ENCODE data around the gene CDA.

Gene CDA

DNA sequence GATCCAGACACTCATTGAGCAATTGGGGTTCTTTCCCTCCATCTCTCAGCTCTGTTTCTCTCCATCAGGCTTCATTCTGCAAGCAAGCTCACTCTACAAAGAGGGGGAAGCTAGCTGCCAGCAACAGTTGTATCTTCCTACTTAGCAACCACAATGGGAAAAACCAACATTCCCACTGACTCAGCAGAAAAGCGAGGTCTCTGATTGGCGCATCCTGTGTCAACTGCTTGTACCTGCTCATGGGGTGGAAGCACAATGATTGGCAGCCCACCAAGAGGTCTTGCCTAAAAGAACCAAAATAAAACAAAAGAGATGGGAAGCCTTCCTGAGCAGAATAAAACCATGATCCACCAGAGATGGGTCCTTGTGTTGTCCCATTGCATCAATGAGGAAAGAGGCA lies 4.0 kb upstream of the CDA start:
- 45 to 61% methylated on average over 2 of the region's 2 CpGs for WGBS, 2 experiments
- no peak overlapping the region for H3K27ac ChIP-seq (ENCODE audit: insufficient read depth, low read depth, low read length, poor library complexity, severe bottlenecking)
- peaks cover 11% of the 10 kb centered on the region for H3K4me1 ChIP-seq (ENCODE audit: control insufficient read depth, insufficient read depth, low read length)
- no peak overlapping the region for H3K4me3 ChIP-seq (ENCODE audit: insufficient read depth, low read depth, low read length)
- H3K36me3 ChIP-seq (ENCODE audit: control insufficient read depth, insufficient read depth, low read length): no peaks in the 10 kb centered on the region
- H3K9me3 ChIP-seq (ENCODE audit: control insufficient read depth, low read length): no peaks in the 10 kb centered on the region
- no peaks in the 10 kb centered on the region for H3K27me3 ChIP-seq (ENCODE audit: control insufficient read depth, insufficient read depth, low read length, poor library complexity, severe bottlenecking)

DNA sequence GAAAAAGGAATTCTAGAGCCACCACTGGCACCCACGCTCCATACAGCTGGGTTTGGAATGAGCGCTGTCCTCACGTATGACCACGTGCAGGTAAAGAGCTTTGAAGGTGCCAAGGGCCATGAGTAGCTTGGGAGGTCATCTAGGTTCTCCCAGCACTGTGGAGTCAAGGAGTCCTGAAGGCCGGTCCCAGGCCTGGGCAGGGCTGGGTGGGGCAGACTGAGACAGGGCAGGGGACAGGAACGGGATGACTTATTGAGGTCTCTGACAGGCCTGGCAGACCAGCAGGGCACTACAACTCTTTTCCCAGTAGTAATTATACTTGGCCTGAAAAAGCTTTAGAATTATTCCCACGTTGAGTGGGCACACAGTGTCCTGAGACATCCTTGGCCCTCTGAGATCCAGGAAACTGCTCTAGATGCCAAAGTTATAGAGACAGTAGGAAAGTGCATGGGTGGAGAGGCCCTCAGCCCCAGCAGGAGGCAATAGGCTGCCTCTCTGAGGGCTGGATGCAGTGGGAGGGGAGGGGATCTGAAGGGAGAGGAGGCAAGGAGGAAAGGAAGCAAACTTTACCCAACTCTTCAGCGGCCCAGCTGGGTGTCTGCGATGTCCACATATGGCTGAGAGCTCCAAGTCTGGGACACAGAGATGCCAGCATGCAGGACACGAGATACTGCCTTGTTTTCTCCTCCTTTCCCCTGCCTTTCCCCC lies 1.8 kb upstream of the CDA start:
- 74 to 79% methylated on average over 10 of the region's 10 CpGs for WGBS, 2 experiments

DNA sequence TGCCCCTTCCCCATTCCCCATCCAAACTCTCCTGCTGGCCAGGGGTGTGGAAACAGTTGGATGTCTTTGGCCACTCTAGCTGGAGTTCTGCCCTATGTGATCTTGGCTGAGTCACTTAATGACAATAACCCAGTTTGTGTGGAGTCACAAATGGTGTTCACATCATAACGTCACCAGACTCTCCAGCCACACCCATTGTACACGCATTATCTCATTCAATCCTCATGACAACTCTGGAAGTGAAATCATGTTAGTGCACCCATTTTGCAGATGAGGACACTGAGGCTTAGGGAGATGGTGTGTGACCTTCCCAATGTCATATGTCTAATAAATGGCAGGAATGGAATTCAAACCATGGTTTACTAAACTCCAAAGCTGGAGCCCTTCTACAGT lies 1.2 kb upstream of the CDA start:
- H3K9me3 ChIP-seq (ENCODE audit: control insufficient read depth, low read length): no peaks in the 10 kb centered on the region

More for the DNA sequence above, 1.8 kb upstream of the CDA start:
- Histone ChIP-seq H3K27ac (ENCODE audit: insufficient read depth, low read depth, low read length, poor library complexity, severe bottlenecking) (no peak overlapping the region), H3K27me3 (ENCODE audit: control insufficient read depth, insufficient read depth, low read length, poor library complexity, severe bottlenecking) (no peaks in the 10 kb centered on the region), H3K36me3 (ENCODE audit: control insufficient read depth, insufficient read depth, low read length) (no peaks in the 10 kb centered on the region), H3K4me1 (ENCODE audit: control insufficient read depth, insufficient read depth, low read length) (peaks cover 18% of the 10 kb centered on the region), H3K9me3 (ENCODE audit: control insufficient read depth, low read length) (no peaks in the 10 kb centered on the region), H3K4me3 (ENCODE audit: insufficient read depth, low read depth, low read length) (no peak overlapping the region)

DNA sequence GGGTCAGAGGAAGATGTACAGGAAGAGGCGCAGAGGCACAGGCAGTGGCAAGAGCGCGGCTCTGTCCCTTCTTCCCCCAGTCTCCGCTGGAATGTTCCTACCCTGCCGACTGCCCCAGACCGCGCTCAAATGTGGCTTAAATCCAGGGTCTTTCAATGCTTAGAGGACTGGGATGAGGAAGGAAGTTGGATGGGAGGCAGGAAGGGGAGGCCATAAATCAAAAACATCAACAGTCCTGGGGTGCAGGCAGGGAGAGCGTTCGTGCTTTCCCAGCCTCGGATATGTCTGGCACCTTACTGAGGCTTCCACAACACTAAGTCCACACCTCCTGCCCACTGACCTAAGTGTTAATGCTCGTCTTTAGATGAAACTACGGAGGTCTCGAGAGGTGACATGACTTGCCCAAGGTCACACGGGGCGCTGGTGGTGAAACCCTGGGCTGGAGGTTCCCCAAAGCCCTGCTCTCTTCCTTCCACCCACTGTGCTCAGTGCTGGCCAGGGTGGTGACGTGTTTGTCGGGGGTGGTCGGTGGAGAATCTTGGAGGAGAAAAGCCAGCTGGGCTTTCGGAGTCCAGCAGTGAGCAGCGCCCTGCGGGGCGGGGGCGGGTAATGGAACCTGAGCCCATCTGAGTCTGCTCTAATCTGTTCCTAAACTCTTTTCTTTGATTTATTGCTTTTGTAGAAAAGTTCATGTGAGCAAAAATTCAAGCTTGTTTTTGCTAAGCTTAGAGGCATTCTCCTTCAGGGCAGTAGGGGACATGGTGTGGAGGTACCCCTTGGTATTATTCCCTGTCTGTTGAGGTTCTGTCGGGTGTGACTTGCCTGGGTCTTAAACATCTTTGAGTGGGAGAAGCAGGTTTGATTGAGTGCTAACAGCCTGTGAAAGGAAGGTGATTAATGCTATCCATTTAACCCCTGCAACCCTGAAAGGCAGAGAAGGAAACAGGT lies 708 bp downstream of the CDA start:
- peaks cover 18% of the 10 kb centered on the region for H3K4me1 ChIP-seq (ENCODE audit: control insufficient read depth, insufficient read depth, low read length)
- 51 to 53% methylated on average over 24 of the region's 24 CpGs for WGBS, 2 experiments

More for the DNA sequence above, 1.2 kb upstream of the CDA start:
- Histone ChIP-seq H3K4me1 (ENCODE audit: control insufficient read depth, insufficient read depth, low read length) (peaks cover 18% of the 10 kb centered on the region), H3K27ac (ENCODE audit: insufficient read depth, low read depth, low read length, poor library complexity, severe bottlenecking) (no peak overlapping the region), H3K27me3 (ENCODE audit: control insufficient read depth, insufficient read depth, low read length, poor library complexity, severe bottlenecking) (no peaks in the 10 kb centered on the region), H3K36me3 (ENCODE audit: control insufficient read depth, insufficient read depth, low read length) (no peaks in the 10 kb centered on the region), H3K4me3 (ENCODE audit: insufficient read depth, low read depth, low read length) (no peak overlapping the region)
- 84 to 88% methylated on average over 2 of the region's 2 CpGs for WGBS, 2 experiments

DNA sequence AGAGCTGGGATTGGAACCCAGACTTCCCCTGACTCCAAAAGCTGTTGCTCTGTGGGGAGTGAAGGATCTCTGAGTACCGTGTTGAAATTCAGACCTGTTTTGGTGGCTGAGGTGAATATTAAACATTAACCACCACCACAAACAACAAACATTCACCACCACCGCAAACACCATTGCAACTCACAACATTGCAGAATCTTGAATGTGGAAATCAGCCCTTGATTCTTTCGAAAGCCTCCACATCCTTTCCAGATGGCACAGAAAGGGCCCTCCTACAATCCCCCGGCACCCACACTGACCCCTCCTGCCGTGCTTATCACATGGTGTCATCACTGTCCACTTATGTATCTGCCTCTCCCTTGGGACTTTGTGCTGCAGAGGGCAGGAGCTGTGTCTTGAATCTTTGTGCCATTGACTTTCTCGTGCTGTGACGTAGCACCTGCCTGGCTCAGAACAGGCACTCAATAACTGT lies 1.4 kb downstream of the CDA start:
- H3K27me3 ChIP-seq (ENCODE audit: control insufficient read depth, insufficient read depth, low read length, poor library complexity, severe bottlenecking): no peaks in the 10 kb centered on the region
- H3K36me3 ChIP-seq (ENCODE audit: control insufficient read depth, insufficient read depth, low read length): no peaks in the 10 kb centered on the region
- no peak overlapping the region for H3K27ac ChIP-seq (ENCODE audit: insufficient read depth, low read depth, low read length, poor library complexity, severe bottlenecking)
- WGBS, 2 experiments: 76 to 83% methylated on average over 6 to 7 of the region's 7 CpGs
- H3K9me3 ChIP-seq (ENCODE audit: control insufficient read depth, low read length): no peaks in the 10 kb centered on the region
- peaks cover 18% of the 10 kb centered on the region for H3K4me1 ChIP-seq (ENCODE audit: control insufficient read depth, insufficient read depth, low read length)
- H3K4me3 ChIP-seq (ENCODE audit: insufficient read depth, low read depth, low read length): no peak overlapping the region

More for the DNA sequence above, 708 bp downstream of the CDA start:
- H3K27me3 ChIP-seq (ENCODE audit: control insufficient read depth, insufficient read depth, low read length, poor library complexity, severe bottlenecking): no peaks in the 10 kb centered on the region
- H3K36me3 ChIP-seq (ENCODE audit: control insufficient read depth, insufficient read depth, low read length): no peaks in the 10 kb centered on the region
- H3K9me3 ChIP-seq (ENCODE audit: control insufficient read depth, low read length): no peaks in the 10 kb centered on the region
- H3K4me3 ChIP-seq (ENCODE audit: insufficient read depth, low read depth, low read length): no peak overlapping the region
- no peak overlapping the region for H3K27ac ChIP-seq (ENCODE audit: insufficient read depth, low read depth, low read length, poor library complexity, severe bottlenecking)

DNA sequence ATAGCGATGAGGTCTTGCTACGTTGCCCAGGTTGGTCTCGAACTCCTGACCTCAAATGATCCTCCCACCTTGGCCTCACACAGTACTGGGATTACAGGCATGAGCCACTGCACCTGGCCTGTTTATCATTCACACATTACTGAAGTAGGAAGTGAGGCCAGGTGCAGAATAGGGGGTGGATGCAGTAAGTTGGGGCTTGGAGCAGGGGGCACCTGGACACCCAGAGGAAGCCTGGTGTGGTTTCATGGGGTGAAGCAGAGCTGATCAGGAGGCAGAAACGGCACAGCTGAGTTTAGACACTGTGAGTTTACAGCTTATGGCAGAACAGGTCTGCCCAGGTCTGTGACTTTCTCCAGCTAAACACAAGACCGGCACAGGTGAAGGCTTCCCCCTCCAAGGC lies 4.9 kb downstream of the CDA start:
- H3K27ac ChIP-seq (ENCODE audit: insufficient read depth, low read depth, low read length, poor library complexity, severe bottlenecking): no peak overlapping the region
- H3K9me3 ChIP-seq (ENCODE audit: control insufficient read depth, low read length): no peaks in the 10 kb centered on the region
- WGBS, 2 experiments: 94% methylated on average over 5 of the region's 5 CpGs
- peaks cover 18% of the 10 kb centered on the region for H3K4me1 ChIP-seq (ENCODE audit: control insufficient read depth, insufficient read depth, low read length)
- H3K36me3 ChIP-seq (ENCODE audit: control insufficient read depth, insufficient read depth, low read length): no peaks in the 10 kb centered on the region
- H3K27me3 ChIP-seq (ENCODE audit: control insufficient read depth, insufficient read depth, low read length, poor library complexity, severe bottlenecking): no peaks in the 10 kb centered on the region
- no peak overlapping the region for H3K4me3 ChIP-seq (ENCODE audit: insufficient read depth, low read depth, low read length)

DNA sequence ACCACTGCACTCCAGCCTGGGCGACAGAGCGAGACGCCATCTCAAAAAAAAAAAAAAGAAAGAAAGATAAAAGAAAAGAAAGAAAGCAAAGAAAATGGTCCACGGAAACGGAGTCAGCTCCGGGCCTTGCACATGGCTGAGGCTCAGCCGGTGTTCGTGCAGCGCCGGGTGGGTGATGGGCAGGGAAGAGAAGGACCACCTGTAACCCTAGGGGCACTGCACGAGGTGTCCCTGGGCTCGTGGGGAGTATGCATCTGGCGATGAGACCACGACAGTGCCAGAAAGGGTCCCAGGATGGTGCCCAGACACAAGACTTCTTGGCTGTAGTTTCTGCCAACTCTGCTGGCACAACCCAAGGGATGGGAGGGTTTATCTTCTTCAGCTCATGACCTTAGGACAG lies 5.8 kb downstream of the CDA start:
- H3K4me1 ChIP-seq (ENCODE audit: control insufficient read depth, insufficient read depth, low read length): peaks cover 9% of the 10 kb centered on the region
- WGBS, 2 experiments: 89 to 90% methylated on average over 14 of the region's 14 CpGs
- no peaks in the 10 kb centered on the region for H3K27me3 ChIP-seq (ENCODE audit: control insufficient read depth, insufficient read depth, low read length, poor library complexity, severe bottlenecking)
- no peak overlapping the region for H3K4me3 ChIP-seq (ENCODE audit: insufficient read depth, low read depth, low read length)
- no peaks in the 10 kb centered on the region for H3K9me3 ChIP-seq (ENCODE audit: control insufficient read depth, low read length)
- H3K36me3 ChIP-seq (ENCODE audit: control insufficient read depth, insufficient read depth, low read length): no peaks in the 10 kb centered on the region
- no peak overlapping the region for H3K27ac ChIP-seq (ENCODE audit: insufficient read depth, low read depth, low read length, poor library complexity, severe bottlenecking)

DNA sequence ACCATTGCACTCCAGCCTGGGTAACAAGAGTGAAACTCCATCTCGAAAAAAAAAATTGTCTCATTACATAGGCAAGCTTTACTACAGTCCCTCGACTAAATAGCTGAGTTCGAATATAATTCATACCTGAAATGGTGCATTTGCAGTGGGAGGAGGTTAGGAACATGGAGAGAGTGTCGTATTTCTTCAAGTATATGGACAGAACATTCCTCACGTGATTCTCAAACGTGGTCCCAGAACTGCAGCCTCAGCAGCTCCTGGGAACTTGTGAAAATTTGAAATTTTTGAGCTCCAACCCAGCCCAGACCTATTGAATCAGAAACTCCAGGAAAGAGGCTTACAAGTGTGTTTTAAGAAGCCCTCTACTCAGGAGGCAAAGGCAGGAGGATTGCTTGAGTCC lies 7.2 kb downstream of the CDA start:
- Histone ChIP-seq H3K27me3 (ENCODE audit: control insufficient read depth, insufficient read depth, low read length, poor library complexity, severe bottlenecking) (no peaks in the 10 kb centered on the region), H3K36me3 (ENCODE audit: control insufficient read depth, insufficient read depth, low read length) (no peaks in the 10 kb centered on the region), H3K9me3 (ENCODE audit: control insufficient read depth, low read length) (no peaks in the 10 kb centered on the region), H3K4me3 (ENCODE audit: insufficient read depth, low read depth, low read length) (no peak overlapping the region), H3K4me1 (ENCODE audit: control insufficient read depth, insufficient read depth, low read length) (no peaks in the 10 kb centered on the region), H3K27ac (ENCODE audit: insufficient read depth, low read depth, low read length, poor library complexity, severe bottlenecking) (no peak overlapping the region)
- 84 to 90% methylated on average over 6 of the region's 6 CpGs for WGBS, 2 experiments

DNA sequence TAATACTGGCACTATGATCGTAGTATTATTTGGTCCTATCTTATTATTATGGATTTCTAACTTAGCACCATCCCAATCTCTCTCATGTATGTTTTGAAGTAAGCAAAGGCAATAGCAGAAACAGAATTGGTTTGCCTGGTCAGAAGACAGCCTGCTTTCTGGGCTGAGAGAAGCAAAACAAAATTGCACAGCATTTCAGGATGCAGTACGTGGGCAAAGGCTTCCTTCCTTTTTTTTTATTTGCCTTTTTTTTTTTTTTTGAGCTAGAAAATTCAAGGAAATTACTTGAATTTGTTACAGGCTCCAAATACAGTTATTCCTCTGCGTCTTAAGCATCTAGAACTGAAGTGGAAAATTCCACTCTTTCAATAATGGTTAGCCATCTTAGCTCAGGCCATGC lies 8.8 kb downstream of the CDA start:
- no peaks in the 10 kb centered on the region for H3K27me3 ChIP-seq (ENCODE audit: control insufficient read depth, insufficient read depth, low read length, poor library complexity, severe bottlenecking)
- H3K27ac ChIP-seq (ENCODE audit: insufficient read depth, low read depth, low read length, poor library complexity, severe bottlenecking): no peak overlapping the region
- 94 to 96% methylated on average over 2 to 3 of the region's 3 CpGs for WGBS, 2 experiments
- no peak overlapping the region for H3K4me3 ChIP-seq (ENCODE audit: insufficient read depth, low read depth, low read length)
- no peaks in the 10 kb centered on the region for H3K36me3 ChIP-seq (ENCODE audit: control insufficient read depth, insufficient read depth, low read length)
- H3K4me1 ChIP-seq (ENCODE audit: control insufficient read depth, insufficient read depth, low read length): no peaks in the 10 kb centered on the region
- H3K9me3 ChIP-seq (ENCODE audit: control insufficient read depth, low read length): no peaks in the 10 kb centered on the region

DNA sequence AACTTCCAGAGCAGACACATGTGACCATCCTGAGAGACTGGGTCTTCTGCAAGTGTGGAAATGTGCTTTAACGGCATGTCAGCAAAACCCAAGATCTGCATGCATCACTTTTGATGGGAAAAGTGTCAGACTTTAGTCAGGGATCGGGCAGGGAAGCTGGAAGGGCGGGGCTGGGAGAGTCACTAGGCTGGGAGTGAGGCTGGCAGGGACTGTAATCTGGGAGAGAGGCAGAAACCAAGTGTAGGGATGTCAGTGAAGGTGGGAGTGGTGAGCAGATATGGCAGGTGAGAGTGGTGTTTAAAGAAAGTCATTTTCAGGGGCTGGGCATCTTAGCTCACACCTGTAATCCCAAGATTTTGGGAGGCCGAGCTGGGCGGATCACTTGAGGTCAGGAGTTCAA lies 11.3 kb downstream of the CDA start:
- Histone ChIP-seq H3K36me3 (ENCODE audit: control insufficient read depth, insufficient read depth, low read length) (no peaks in the 10 kb centered on the region), H3K27me3 (ENCODE audit: control insufficient read depth, insufficient read depth, low read length, poor library complexity, severe bottlenecking) (no peaks in the 10 kb centered on the region), H3K27ac (ENCODE audit: insufficient read depth, low read depth, low read length, poor library complexity, severe bottlenecking) (no peak overlapping the region), H3K9me3 (ENCODE audit: control insufficient read depth, low read length) (no peaks in the 10 kb centered on the region), H3K4me3 (ENCODE audit: insufficient read depth, low read depth, low read length) (no peak overlapping the region), H3K4me1 (ENCODE audit: control insufficient read depth, insufficient read depth, low read length) (no peaks in the 10 kb centered on the region)
- WGBS, 2 experiments: 87 to 88% methylated on average over 5 of the region's 5 CpGs

Data from ectodermal cell (in vitro differentiated cells).